NCI-H2107 (cell line): ENCODE data around the gene VPS4A.

Experiments
- DNase-seq: peaks from one replicate; lab custom pipeline; 2025; lab: John Stamatoyannopoulos, UW

VPS4A gene

GRCh38 chr16:69366431-69366830 lies 55.3 kb downstream of the VPS4A start:
- no peak for DNase-seq

GRCh38 chr16:69367980-69368379 lies 56.8 kb downstream of the VPS4A start:
- no peak for DNase-seq

- no peak for DNase-seq
Observed at GRCh38 chr16:69368866-69369265, 57.7 kb downstream of the VPS4A start.

GRCh38 chr16:69371564-69371963 lies 60.4 kb downstream of the VPS4A start:
- DNase-seq, result no peak

- no peak for DNase-seq
Observed at GRCh38 chr16:69373019-69373418, 61.9 kb downstream of the VPS4A start.
